NCI-H2081 (cell line): Measurements from ENCODE around the gene NPAS3.
A peak's percentile ranks its signal among the peaks of the same experiment; 100 is the strongest.

Experiments used
- DNase-seq, 2 experiments: peaks; one replicate each; lab custom pipeline; 2025; lab: John Stamatoyannopoulos, UW

Gene NPAS3

DNA sequence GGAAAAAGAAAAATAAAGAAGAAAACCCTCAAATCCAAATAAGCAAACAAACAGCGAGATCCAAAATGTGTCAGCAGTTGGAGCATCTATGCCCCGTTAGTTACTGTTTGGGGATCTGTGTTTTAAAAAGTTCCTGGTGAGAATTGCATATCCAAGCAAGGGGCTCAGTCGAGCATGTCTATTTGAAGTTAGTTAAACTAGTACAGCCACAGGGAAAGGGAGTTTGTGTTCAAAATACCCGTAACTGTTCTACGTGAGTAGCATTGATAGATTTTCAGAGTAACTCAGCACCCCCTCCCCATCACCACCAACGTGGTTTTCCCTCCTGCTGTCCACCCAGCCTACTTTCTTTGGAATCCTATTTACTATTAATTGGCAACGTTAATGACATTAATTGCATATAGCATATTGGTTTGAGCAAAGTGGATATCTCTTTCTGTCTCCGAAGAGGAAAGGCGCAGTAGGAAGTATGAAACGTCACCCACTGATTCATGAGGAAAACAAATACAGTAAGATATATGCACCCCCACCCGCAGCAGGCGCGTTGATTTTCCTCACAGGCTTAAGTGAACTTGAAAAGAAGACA is 1.5 kb downstream of the NPAS3 start:
- DNase-seq, result peak; percentile 37 to 64

DNA sequence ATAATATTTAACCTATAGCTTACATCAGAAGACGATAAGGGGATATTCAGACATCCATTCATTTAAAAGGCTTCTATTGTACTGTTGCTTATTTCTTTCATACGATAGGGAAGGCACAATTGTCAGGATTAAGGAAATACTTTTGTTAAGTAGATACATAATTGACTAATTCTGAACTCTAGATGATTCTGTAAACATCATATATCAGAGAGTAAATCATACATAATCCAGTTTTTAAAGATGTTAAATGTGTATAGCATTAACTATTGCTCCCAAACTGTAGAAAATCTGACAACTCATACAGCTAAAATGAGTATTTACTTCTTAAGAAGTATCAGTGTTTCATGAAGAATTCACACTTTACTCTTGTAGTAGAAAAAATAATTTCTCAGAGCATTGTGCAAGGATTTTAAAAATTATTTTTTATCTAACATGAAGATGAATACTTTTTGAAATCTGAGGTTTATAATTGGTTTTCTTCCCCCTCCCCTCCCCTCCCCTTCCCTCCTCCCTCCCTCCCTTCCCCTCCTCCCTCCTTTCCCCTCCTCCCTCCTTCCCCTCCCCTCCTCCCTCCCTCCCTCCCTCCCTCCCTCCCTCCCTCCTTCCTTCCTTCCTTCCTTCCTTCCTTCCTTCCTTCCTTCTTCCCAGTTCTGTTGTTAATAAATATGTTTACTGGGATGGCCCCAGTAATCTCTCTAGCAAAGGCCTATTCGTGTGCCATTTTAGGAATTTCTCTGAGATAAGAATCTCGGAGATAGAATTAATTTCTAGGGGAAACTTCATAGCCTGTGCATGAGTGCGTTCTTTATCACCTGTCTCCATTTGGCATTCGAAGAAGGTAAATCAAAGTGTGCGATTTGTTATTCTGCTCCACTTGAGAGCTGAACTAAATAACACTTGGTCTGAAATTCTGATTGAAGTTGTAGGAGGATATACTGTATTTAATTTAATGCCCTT is 2.3 kb downstream of the NPAS3 start:
- no peak for DNase-seq

DNA sequence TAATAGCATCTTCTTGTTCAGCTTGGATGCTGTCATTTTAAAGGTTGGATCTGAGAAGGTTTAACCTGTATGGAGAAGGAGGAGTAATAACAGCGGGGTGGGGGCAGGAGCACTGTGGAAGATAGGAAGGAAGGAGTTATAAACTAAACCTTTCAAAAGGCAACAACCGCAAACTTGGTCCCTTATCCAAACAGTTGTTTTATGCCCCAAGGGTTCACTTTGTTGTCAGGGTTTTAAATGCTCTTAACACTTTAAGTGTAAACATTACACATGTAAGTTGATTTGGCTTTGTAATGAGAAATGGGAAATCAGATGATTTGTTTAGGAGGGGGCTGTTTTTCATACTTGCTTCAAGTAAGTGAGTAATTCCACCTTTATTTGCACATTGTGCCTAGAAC is 3.0 kb downstream of the NPAS3 start:
- DNase-seq, result peak in 1 of 2 experiments; percentile 16

DNA sequence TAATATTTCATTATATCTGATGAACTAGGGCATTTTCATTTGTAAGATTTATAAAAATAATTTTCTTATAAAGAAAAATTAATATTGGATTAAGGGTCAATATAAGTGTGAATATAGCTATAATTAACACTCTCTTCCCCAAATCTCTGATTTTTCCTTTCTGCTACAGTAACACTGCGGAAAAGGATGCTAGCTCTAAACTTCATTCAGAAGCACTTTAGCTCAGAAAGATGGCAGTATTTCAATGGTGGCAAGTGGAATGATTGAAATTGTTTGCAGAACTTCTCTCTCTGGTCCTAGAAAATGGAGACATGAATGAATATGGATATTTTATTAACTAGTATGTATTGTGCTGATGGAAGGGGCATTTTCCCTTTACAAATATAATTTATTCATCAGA is 8.4 kb downstream of the NPAS3 start:
- no peak for DNase-seq

DNA sequence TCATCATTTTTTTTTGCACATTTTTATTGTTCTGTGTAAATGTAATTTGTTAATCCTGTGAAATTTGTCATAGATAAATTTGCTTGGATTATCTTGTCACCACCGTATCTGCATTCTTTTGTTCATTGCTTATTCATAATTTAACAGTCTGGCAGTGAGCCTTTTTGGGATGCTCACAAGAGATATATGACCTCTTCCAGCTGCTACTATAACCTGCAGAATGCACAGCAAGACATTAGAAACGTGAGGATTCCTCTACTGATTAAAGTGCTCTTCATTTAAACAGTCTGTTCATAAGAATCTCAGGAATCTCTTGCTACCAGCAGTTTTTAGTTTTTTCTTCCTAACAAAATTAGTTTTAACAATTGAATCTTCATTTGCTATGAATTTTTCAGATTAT is 9.1 kb downstream of the NPAS3 start:
- DNase-seq, result no peak

DNA sequence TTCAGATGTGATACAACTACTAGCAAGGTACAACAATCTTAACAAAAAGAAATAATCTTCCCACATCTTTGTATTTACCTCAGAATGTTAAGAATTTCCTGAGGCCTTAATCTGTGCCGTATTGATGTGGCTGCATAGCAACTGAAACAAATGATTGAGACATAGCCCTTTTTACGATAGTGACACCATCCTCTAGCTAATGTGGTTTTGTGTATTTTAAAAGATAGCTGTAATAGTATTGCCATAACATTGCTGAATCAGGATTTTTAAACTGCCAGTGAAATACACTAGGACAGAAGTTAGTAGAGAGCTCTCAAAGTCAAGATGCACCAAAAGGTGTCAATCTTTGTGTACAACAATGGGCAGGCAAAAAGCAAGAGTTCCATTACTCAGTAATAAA is 11.9 kb downstream of the NPAS3 start:
- no peak for DNase-seq

DNA sequence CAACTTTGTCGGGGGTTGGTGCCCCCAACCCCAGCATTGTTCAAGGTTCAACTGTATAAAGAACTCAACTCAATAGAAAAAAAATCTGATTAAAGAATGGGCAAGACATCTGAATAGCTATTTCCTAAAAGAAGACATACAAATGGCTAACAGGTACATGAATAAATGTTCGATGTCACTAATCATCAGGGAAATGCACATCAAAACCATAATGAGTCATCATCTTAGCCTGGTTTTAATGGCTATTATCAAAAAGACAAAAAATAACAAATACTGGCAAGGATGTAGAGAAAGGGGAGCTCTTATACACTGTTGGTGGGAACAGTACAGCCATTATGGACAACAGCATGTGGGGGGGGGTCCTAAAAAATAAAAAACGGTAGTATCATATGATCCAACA is 28.7 kb downstream of the NPAS3 start:
- DNase-seq, result no peak

DNA sequence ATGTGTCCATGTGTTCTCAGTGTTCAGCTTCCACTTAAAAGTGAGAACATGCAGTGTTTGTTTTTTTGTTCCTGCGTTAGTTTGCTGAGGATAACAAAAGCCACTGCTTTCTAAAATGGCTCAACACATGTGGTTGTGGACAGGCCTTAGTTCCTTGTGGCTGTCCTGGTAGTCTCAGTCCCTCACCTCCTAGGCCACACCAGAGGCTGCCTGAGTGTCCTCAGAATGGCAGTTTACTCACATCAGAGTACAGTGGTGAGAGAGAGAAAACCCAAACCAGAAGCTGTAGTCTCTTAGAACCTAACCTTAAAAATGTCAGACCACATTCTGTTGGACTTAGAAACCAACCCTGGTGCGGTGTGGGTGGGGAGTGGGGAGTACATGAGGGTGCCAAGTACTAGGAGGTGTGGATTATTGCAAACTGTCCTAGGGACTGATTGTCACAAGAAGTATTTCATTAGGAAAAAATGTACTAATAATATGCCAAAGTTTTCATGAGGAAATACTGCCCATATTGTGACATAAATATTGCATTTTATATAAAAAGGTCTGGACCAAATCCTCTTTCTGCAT is 30.4 kb downstream of the NPAS3 start:
- no peak for DNase-seq

DNA sequence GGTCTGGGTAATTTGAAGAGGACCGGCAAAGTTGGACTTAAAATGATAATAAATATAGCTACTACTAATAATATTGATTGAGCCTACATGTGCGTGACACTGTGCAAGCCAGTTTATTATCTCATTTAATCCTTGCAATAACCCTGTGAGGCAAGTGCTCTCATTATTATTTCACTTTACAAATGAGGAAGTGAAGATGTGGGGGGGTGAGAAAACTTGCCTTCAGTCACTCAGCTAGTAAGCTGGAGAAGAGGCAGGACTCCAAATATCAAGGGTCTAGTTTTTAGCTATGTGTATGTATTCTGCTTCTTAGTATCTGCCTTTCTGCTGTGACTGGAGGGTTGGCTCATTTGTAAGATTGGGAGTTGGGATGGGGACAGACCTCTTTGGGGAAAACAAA is 39.2 kb downstream of the NPAS3 start:
- DNase-seq, result no peak

DNA sequence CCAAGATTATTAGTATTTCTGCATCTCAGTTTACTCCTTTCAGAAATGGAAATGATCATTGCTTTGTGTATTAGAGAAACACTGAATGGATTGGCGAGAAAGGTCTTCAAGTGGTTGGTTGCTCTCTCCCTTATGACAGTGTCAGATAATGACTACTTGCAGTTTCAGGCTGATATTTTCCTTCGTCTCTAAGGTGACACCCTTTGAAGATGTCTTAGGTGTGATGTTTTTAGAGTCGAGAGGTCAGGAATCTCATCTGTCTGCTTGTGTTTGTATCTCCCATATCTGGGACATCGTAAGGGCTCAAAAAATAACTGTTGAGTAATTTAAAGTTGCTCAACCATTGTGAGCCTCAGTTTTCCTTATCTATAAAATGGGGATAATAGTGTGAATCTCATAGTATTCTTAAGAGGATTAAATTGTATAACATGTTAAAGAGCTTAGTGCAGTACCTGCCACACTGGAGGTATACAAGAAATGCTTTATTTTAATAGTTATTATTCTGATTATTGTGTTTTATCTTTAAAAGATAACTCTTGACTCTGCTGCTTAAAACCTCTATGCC is 40.1 kb downstream of the NPAS3 start:
- no peak for DNase-seq

DNA sequence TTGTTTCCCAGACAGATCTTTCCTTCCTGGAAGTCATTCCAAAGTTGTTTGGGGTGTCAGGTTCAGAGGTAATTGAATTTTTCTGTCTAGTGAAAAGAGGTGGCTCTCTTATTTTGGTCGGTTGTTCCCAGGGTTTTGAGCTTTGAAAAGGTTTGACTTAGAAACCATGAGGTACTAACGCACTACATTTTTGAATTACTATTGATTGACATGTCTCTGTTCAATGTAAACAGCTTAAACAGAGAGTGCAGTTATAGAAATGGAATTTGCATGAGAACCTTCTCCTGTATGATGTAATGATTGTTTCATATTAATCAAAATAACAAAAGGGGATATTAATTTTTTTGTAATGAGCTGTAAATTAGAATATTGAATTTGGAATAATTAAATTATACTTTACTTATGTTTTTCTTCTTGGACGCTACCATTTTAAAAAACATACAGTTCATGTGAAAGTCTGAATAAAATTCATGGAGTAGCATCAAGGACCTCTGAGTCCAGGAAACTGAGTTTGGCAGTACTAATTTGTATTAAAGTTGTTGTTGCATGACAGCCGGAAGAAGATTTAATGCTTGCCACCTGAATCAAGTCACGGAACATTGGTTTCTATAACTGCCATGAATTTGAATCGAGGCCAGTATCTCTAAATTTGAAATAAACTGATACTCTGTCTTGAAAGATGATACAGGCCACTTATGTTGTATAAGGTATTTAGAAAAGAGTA is 41.7 kb downstream of the NPAS3 start:
- no peak for DNase-seq

DNA sequence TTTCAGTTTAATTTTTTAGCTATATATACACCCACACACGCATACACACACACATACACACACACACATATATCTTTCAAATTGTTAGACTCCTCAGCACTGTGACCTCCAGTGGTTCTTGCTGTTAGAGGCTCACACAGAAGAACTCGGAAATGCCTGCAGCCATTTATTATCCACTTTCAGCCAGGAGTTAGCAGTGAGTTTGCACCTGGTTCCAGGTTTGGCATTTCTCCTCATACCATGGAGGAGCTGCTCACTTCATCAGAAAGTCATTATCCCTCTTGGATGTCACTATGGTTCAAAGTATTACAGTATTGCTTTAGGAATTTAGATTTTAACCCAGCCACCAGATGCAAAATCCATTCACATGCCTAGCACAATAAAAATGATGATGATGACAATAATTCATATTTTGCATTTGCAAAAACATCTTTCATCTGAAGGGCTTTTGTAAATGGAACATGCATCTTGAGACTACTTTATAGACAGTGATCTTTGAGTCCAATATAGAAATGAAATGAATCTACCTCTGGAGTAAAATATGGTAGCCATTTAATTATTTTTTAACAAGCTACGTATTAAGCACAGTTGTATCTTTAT is 42.3 kb downstream of the NPAS3 start:
- peak in 1 of 2 experiments; percentile 71 for DNase-seq

DNA sequence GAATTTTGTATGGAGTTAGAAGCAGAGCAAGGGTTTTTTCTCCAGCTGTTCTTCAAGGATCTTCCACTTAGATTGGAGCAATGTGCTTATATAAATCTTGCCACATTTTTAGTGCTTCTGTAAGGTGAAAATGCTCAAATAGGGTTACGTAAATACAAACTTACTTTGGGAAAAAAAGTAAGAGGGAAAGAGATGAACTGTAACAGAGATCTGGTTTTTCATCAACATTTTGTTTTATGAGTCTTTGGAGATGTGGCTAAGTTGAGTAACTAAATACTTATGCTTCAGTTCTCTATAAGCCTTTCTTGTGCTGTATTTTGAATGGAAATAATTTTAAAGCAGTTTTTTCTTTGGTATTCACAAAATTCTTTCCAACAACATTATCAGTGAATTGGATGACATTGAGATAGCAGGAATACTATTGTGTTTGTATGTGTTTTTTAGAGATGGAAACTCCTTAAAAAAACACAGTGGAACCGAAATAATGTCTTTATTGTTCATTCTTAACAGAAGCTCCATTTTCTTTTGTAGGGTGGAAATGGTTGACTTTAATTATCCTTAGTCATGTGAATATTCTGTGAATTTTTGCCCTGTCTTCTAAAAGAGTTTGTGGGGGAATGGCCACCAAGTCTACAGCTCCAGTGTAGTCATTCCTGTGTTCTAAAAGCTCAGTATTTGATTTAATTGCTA is 45.7 kb downstream of the NPAS3 start:
- no peak for DNase-seq

DNA sequence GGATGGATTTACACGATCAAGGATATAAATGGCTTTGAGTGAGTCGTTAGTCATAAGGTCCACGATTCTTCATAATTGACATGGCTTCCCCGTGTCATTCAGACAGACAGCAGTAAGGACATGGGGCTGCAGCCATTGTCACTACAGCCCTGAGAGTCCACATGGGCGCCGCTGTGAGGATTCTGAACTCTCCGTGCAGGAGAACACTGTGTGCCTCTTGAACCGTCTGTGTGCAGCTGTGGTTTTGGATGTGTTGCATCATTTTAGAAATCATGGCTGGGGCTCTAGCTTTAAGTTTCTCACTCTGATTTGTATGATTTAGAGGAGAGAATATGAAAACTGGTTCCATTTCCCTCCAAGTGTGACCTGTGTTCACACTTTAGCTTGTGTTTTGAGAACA is 47.2 kb downstream of the NPAS3 start:
- DNase-seq, result no peak

DNA sequence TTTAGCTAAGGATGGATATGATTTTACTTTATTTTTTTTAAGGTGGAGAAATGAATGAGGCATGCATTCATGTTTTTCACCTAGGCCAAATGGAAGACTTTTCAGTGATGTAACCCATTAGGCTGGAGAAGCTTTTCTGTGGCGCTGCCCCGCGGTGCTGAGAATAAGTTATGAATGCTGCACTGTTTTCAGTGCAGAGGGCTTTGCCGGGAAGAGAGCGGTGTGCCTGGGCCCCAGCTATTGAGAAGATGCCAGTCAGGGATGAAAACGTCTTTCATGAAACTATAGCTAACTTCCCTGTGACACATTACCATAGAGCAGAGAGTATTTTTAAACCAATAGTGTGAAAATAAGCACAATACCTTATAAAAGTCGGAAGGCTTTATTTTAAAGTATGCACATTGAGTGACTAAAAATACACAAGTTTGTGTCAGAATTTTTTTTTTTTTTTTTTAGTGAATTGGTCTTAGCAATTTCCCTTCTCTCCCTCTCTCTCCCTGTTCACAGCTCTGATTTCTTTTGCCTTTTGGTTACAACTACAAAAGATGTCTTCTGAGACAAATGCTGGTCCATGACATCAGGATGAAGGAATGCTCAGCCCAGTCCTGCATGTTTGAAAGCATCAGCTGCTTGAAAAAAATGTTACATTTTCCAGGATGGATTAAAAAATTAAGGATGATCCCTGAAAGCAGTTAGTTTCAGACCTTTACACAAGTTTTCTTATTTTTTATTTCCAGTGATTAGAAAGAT is 48.3 kb downstream of the NPAS3 start:
- no peak for DNase-seq

DNA sequence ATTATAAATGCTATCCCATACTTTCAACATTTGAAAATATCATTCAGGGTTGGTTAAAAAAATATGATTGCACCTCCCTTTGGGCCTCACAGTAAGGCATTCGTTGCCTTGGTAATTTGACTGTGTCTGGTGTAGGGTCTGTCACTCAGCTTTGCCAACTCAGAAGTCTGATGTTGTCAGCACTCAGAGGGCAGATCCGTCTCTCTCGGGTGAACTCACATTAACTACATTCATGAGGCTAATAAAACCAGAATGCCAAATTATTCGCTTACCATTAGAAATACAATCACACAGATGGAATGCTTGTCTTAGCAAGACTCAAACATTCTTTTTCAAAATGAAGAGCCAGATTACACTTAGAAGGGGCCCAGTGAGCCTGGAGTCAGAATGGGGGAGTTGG is 53.0 kb downstream of the NPAS3 start:
- no peak for DNase-seq

DNA sequence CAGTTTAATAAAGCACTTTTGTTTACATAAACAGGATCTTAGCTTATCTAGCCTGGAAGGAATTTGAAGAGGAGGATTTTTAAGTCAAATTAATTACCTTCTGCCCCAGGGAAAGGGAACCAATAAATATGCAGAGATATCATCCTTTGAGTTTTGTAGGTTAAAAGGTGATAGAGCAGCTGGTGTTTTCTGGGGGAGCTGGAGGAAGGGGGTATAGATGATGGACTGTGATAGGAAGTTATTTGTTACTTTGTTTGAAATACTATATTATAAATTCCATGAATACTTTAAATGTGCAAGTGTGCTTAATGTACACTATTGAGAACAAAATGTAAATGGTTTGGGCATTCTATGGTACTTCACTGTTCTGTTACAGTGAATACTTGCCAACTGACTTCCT is 55.2 kb downstream of the NPAS3 start:
- DNase-seq, result no peak

DNA sequence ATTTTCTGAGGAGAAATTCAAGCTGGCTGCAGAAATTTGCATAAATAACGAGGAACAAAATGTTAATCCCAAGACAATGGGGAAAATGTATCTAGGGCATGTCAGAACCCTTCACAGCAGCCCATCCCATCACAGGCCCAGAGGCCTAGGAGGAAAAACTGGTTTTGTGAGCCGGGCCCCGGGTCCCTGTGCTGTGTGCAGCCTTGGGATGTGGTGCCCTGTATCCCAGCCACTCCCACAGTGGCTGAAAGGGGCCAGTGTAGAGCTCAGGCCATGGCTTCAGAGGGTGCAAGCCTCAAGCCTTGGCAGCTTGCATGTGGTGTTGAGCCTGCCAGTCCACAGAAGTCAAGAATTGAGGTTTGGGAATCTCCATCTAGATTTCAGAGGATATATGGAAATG is 57.7 kb downstream of the NPAS3 start:
- no peak for DNase-seq

DNA sequence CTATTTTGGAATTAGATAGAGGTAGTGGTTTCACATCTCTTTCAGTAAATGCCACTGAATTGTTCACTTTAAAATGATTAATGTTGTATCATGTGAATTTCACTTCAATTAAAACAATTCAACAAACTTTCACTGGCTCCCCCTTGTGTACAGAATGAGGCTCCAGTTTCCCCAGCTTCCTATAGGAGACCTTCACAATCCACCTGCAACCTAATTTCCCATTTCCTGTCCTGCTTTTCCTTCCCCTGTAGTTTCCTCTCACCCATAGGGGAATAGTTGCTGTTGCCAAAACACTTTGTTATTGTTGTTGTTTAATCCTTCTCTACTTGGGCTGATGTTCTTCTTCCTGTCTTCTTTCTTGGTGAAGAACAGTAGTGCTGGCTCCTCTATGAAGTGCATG is 59.8 kb downstream of the NPAS3 start:
- peak in 1 of 2 experiments; percentile 37 for DNase-seq

DNA sequence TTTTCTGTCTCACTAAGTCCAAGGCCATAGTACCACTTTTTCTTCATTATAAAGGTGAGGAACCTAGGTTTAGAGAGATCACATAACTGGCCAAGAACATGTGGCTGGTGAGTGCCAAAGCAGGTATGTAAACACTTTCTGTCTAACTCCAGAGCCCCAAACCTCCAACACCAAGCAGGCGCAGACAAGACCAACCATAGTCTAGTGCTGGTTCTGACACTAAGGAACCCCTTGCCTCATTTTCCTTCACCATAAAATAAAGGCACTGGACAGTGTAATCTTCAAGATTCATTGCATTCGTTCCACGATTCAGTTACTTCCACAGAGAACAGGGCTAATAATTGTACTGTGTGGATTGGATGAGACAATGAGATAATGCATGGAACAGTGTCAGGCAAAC is 71.0 kb downstream of the NPAS3 start:
- DNase-seq, result no peak

DNA sequence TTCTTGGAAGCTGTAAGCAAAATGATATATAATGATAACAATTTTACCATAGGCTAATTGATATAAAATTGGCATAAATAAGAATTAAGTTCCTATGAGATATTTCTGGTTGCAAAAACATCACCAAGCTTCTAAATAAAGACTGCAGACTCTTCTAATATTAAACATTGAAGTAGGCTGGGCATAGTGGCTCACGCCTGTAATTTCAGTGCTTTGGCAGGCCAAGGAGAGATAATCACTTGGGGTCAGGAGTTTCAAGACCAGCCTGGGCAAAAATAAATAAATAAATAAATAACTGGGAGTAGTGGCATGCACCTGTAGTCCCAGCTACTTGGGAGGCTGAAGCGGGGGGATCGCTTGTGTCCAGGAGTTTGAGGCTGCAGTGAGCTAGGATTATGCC is 71.8 kb downstream of the NPAS3 start:
- no peak for DNase-seq
